Subcutaneous adipose tissue (tissue), 4 donors: Measurements from ENCODE around the gene MAS1L. TPM values are rescaled to one million over a fixed set of nuclear protein-coding genes. Genes with fewer than 3 reads are reported as not detected.

Source experiments
- total RNA-seq, 4 donors: library from RNA; depleted of rRNA; stranded (reverse); fragments of >200 nt; gene quantifications; one replicate each; pipeline ENCODE4 v1.1.0, GENCODE V29; 2016
- TF ChIP-seq, protein P1 (sequence below): fragments of 450-650 bp; IDR thresholded peaks from one replicate; pipeline ENCODE4 v1.5.1; 2016; ENCODE audit warnings: low read depth, mild to moderate bottlenecking, control low read depth, antibody characterized with exemption, moderate library complexity

Gene MAS1L
- total RNA-seq, 4 donors from 2014 or later: not detected

DNA sequence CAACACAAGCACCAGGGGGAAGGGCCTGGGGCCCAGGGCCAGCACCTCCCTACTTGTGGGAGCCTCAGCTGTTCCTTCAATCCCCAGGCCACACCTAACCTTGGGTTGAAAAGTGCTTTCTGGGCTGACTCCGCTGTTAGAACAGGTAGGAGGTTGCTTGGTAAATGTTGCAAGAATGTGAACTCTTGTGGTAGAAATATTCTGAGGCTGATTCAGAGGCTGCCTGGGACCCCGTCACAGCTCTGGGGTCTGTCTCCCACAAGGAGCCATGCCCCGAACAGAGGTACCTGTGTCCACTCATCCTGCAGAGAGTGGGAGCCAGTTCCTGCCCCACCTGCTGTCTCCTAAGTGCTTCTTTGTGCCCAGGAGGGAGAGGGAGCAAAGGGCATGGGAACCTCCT, 14.4 kb upstream of the MAS1L start:
- TF ChIP-seq, protein P1, sequence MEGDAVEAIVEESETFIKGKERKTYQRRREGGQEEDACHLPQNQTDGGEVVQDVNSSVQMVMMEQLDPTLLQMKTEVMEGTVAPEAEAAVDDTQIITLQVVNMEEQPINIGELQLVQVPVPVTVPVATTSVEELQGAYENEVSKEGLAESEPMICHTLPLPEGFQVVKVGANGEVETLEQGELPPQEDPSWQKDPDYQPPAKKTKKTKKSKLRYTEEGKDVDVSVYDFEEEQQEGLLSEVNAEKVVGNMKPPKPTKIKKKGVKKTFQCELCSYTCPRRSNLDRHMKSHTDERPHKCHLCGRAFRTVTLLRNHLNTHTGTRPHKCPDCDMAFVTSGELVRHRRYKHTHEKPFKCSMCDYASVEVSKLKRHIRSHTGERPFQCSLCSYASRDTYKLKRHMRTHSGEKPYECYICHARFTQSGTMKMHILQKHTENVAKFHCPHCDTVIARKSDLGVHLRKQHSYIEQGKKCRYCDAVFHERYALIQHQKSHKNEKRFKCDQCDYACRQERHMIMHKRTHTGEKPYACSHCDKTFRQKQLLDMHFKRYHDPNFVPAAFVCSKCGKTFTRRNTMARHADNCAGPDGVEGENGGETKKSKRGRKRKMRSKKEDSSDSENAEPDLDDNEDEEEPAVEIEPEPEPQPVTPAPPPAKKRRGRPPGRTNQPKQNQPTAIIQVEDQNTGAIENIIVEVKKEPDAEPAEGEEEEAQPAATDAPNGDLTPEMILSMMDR: no peak

DNA sequence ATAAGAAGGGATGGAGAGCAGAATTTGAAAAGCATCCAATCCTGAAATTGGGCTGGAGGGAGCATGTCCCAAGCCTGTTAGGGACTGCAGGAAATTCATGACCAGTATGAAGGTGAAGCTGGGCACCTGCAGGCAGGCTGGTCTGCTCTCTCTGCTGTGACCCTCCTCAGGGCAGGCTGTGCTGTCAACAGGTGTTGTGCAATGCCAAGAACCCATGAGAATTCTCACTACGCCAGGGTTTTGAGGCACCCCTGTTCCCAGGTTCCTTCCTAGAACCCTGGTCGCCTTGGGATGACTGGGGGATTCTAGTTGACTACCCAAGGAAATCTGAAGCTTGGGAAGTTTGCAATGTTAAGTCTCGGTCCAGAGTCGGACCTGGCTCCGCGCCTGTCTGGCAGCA, 13.3 kb upstream of the MAS1L start:
- TF ChIP-seq, protein P1: no peak

DNA sequence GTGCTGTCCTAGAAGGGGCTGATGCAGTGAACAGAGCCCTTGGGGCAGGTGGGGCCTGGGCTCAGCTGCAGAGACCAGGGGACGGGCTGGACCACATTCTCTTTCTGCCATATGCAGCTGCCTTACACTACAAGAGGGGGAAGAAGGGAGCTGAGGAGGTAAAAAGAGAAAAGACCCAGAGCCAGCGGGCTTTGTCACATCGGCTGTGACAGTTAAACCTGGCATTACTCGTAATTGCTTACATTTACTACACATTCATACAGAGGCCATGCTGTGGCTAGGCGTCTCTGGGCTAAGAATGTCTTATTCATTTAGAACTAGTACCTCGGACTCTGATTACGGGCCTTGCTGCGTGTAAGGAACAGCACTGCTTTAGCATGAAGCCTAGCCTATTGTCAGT, 12.8 kb upstream of the MAS1L start:
- TF ChIP-seq, protein P1: no peak

DNA sequence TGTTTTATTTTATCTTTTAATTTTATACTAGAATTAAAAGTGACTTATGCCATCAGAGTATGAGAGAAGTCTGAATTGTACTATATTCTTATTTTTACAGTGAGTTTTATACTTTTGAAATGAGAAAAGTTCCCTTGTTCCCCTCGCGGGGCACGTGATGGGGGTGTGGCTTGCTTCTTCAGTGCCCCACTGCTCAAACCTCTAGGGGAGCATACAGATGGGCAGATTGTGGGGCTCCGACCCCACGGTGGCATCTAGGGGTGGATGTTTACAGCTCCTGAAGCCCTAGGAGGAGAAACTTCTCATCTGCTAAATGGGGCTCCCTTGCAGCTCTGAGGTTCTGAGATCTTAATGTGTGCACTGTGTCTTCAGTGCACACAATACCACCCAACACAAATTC, 11.9 kb upstream of the MAS1L start:
- TF ChIP-seq, protein P1: no peak

DNA sequence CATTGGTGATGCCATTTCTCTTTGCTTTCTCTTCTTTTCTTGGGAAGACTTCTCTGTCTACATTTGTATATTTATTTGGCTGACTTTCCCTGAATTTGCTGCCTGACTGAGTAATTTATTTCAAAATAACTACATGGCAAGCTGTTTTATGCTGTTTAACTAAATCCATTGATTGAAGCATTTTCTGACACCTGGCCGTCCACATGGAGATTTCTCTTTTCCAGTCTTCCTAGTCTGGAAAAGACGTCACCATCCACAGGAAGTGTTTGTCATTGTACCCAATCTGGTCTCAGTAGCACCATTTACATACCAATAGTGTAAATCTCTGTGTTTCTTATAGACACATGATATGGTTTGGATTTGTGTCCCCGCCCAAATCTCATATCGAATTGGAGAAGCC, 9.2 kb upstream of the MAS1L start:
- TF ChIP-seq, protein P1: no peak

DNA sequence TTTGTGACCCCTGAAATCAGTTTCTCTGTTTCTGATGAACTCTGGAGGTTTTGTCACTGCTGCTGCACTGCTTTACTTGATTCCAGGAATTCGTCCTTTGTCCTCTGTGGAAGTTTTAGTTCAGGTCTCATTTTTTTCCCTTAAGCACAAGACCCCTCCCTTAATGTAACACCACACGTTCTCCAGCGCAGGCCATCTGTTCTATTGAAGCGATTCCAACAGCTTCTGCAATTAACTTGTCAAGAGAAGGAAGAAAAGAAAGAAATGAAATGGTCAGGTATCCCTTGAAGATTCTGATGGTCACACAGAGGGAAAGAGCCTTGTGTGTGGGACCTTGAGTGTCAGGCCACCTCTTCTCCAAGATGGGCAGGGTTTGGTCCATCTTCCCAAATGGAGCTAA, 7.8 kb upstream of the MAS1L start:
- TF ChIP-seq, protein P1: no peak

DNA sequence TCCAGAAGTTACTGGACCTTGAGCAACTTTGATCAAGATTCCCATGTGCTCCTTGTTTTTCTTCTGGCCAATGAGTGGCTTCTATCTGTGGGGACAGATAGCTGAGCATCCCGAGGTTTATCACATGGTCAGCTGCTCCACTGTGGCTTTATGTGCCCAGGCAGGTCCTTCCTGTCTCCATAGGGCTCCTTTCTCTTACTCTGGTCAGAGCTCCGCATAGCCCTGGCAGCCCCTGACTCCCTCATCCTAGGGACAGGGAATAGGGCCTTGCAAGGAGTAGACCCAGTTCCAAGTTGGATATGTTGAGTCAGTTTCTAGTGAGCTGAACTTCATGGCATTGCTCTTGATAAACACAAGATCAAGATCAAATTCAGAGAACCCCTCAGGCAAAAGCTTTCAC, 6.4 kb upstream of the MAS1L start:
- TF ChIP-seq, protein P1: no peak
